ENCODE measurements around the gene AUTS2. TPM values are rescaled to one million over a fixed set of nuclear protein-coding genes. Genes with fewer than 3 reads are reported as not detected.

AUTS2 gene
- total RNA-seq, 1 donor from 2014 or later: 53.0 TPM

DNA sequence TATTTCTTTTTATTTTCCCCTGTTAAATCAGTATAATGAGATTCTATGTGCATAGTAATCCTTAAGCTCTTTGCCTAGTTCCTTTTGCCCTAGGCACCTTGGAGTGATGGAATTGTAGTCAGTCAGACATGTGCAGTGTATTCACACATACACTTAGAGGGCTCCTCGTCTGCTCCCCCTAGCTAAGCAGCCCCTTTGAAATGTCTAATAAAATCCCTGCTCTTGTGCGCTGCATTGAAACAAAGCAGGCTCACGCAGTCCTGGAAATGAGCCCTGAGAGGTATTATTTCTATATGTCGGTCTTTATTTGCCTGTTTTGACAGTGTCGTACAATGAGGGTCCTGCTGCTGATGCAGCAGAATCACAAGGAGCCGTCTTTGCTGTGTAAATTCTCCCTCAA lies 258.7 kb downstream of the AUTS2 start:
- intact Hi-C loops (cut with DNase I): no loop called here
- H3K27me3 ChIP-seq: no peaks in the 10 kb centered on the region
- H3K27ac ChIP-seq: no peak overlapping the region
- no peaks in the 10 kb centered on the region for H3K9me3 ChIP-seq
- TF ChIP-seq POLR2AphosphoS5 (IDR thresholded peaks at IDR 0.05; ENCODE audit: insufficient read depth in 1 of 2, low read depth in 1 of 2): no peak
- TF ChIP-seq, protein P1, sequence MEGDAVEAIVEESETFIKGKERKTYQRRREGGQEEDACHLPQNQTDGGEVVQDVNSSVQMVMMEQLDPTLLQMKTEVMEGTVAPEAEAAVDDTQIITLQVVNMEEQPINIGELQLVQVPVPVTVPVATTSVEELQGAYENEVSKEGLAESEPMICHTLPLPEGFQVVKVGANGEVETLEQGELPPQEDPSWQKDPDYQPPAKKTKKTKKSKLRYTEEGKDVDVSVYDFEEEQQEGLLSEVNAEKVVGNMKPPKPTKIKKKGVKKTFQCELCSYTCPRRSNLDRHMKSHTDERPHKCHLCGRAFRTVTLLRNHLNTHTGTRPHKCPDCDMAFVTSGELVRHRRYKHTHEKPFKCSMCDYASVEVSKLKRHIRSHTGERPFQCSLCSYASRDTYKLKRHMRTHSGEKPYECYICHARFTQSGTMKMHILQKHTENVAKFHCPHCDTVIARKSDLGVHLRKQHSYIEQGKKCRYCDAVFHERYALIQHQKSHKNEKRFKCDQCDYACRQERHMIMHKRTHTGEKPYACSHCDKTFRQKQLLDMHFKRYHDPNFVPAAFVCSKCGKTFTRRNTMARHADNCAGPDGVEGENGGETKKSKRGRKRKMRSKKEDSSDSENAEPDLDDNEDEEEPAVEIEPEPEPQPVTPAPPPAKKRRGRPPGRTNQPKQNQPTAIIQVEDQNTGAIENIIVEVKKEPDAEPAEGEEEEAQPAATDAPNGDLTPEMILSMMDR (IDR thresholded peaks at IDR 0.05): no peak
- TF ChIP-seq POLR2A (IDR thresholded peaks at IDR 0.05): no peak
- DNase-seq (ENCODE audit: extremely low spot score in 2 of 2): no peak
- H3K4me1 ChIP-seq: no peaks in the 10 kb centered on the region
- H3K4me3 ChIP-seq: no peak overlapping the region
- H3K36me3 ChIP-seq: no peaks in the 10 kb centered on the region

DNA sequence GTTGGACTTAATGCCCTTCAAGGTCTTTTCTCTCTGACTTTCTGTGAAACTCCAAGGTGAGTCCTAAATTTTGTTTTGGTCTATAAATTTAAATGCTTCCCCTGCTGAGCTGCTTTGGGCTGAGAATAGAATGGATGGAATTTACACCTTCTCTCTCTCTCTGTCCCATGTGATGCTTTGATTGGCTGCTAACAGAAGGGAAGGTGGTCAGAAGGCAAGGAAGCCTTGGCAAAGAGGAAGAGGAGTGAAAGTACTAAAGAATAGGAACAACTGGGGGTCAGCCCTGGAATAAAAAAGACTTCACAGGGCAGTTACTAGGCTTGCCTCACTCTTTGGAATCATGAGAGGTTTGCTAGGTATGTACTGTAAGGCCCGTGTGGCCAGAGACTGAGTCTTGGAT lies 260.2 kb downstream of the AUTS2 start:
- no peak for DNase-seq (ENCODE audit: extremely low spot score in 2 of 2)
- TF ChIP-seq POLR2AphosphoS5 (IDR thresholded peaks at IDR 0.05; ENCODE audit: insufficient read depth in 1 of 2, low read depth in 1 of 2) (no peak), POLR2A (IDR thresholded peaks at IDR 0.05) (no peak)
- TF ChIP-seq, protein P1 (IDR thresholded peaks at IDR 0.05): no peak
- intact Hi-C loops (cut with DNase I): no loop called here
- no peaks in the 10 kb centered on the region for H3K4me1 ChIP-seq
- no peaks in the 10 kb centered on the region for H3K9me3 ChIP-seq
- H3K27ac ChIP-seq: no peak overlapping the region
- no peaks in the 10 kb centered on the region for H3K27me3 ChIP-seq
- H3K36me3 ChIP-seq: no peaks in the 10 kb centered on the region
- no peak overlapping the region for H3K4me3 ChIP-seq

DNA sequence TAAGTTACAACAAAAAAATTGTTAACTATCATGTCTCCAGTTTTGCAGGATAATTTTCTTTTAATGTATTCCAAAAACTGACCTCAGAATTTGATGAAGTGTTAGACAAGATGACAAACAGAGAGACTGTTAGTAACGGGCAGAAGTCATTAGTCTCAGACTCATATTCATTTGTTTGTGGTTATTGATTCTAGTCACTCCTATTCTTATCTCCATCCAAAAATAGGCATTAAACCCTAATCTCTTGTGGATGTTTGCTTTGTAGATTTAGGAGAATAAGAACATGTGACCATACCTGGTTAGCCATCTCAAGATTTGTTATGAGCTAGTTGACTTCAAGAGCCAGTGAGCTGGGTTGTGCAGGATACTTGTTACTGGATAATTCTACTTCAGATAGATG lies 261.1 kb downstream of the AUTS2 start:
- Histone ChIP-seq H3K27ac (no peak overlapping the region), H3K36me3 (no peaks in the 10 kb centered on the region), H3K9me3 (no peaks in the 10 kb centered on the region), H3K27me3 (no peaks in the 10 kb centered on the region), H3K4me1 (no peaks in the 10 kb centered on the region), H3K4me3 (no peak overlapping the region)
- TF ChIP-seq POLR2A (IDR thresholded peaks at IDR 0.05): no peak
- TF ChIP-seq POLR2AphosphoS5 (IDR thresholded peaks at IDR 0.05; ENCODE audit: insufficient read depth in 1 of 2, low read depth in 1 of 2): no peak
- TF ChIP-seq, protein P1 (IDR thresholded peaks at IDR 0.05): no peak
- intact Hi-C loops (cut with DNase I): no loop called here
- no peak for DNase-seq (ENCODE audit: extremely low spot score in 2 of 2)

DNA sequence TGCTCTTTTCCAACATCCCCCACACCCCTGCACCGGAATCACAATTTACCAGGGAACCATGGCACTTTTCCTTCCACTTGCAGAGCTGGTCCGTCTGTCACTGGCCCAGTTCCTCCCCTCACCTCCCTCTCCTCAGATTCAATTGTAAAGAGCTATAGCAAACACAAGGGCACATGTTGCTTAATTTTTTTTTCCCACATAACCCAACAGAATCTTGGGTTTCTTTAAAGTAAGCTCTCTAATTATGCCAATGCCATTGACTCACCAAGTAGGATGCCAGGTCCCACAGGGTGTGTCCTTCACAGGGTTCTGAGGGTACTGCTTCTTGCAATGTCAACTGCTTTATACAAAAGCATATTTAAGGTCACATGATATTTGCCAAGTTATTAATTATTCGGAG lies 262.2 kb downstream of the AUTS2 start:
- intact Hi-C loops (cut with DNase I): no loop called here
- no peaks in the 10 kb centered on the region for H3K4me1 ChIP-seq
- H3K9me3 ChIP-seq: no peaks in the 10 kb centered on the region
- no peak overlapping the region for H3K27ac ChIP-seq
- no peak for TF ChIP-seq POLR2A (IDR thresholded peaks at IDR 0.05)
- TF ChIP-seq, protein P1 (IDR thresholded peaks at IDR 0.05): no peak
- no peak for TF ChIP-seq POLR2AphosphoS5 (IDR thresholded peaks at IDR 0.05; ENCODE audit: insufficient read depth in 1 of 2, low read depth in 1 of 2)
- H3K36me3 ChIP-seq: no peaks in the 10 kb centered on the region
- no peak for DNase-seq (ENCODE audit: extremely low spot score in 2 of 2)
- H3K4me3 ChIP-seq: no peak overlapping the region
- no peaks in the 10 kb centered on the region for H3K27me3 ChIP-seq

DNA sequence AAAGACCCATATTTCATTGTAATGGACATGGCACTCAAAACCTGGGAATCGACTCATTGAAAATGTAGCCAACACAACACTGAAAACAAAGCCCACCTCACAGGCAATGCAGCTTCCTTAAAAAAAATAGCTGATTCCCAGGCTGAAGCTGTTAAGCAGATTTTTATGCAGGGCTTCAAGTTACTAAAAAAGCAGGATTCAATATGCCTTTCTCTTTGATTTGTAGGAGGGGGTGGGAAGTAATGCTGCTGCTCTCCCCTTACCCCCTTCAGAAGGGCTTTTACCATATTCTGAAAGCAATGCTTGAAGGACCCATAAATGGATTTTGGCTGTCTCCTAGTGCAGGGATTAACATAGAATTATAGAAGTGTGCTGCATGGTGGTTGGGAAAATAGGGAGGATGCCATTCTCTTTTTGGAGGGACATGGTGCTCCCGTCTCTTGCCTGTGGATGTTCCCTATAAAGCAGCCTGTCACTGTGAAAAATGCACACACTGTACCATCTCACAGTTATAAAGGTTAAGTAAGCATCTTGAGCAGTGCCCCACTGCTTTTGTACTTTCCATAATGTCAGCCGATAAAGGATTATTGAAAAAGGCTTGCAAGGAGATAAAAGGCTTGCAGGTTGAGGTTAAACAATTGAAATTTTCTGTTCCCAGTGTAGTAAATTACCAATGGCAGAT lies 262.8 kb downstream of the AUTS2 start:
- no peak for DNase-seq (ENCODE audit: extremely low spot score in 2 of 2)
- intact Hi-C loops (cut with DNase I): no loop called here
- Histone ChIP-seq H3K9me3 (no peaks in the 10 kb centered on the region), H3K36me3 (no peaks in the 10 kb centered on the region), H3K27ac (no peak overlapping the region), H3K4me3 (no peak overlapping the region), H3K4me1 (no peaks in the 10 kb centered on the region), H3K27me3 (no peaks in the 10 kb centered on the region)
- TF ChIP-seq POLR2A (IDR thresholded peaks at IDR 0.05) (no peak), POLR2AphosphoS5 (IDR thresholded peaks at IDR 0.05; ENCODE audit: insufficient read depth in 1 of 2, low read depth in 1 of 2) (no peak)
- TF ChIP-seq, protein P1 (IDR thresholded peaks at IDR 0.05): no peak

Measured in vagina (tissue), 2 donors.